Neural crest cell (in vitro differentiated cells): ENCODE results near the gene EBI3. TPM values are rescaled to one million over a fixed set of nuclear protein-coding genes. Genes with fewer than 3 reads are reported as not detected.
"Not testable (repeated sequence)": the region's sequence is repeated elsewhere in the genome, so short reads cannot be mapped to it uniquely, and the experiment has no call there.

Experiments used
- DNase-seq: peaks from one replicate; pipeline ENCODE4 v3.0.0; 2021; ENCODE audit warnings: low read depth, mixed read lengths, low spot score
- H3K27ac Mint-ChIP-seq: one replicate; pipeline ENCODE4 v1.8.0; 2021; ENCODE audit warnings: mild to moderate bottlenecking, mixed read lengths; ENCODE audit not compliant: unreplicated experiment
- H3K27me3 Mint-ChIP-seq: 2 replicates; pipeline ENCODE4 v1.8.0; 2021; ENCODE audit warnings: low read depth, mild to moderate bottlenecking, mixed read lengths
- H3K36me3 Mint-ChIP-seq: 2 replicates; pipeline ENCODE4 v1.8.0; 2021; ENCODE audit warnings: low read depth, mild to moderate bottlenecking, mixed read lengths
- H3K4me1 Mint-ChIP-seq: 2 replicates; pipeline ENCODE4 v1.8.0; 2021; ENCODE audit warnings: mixed read lengths
- H3K4me3 Mint-ChIP-seq: one replicate; pipeline ENCODE4 v1.8.0; 2021; ENCODE audit warnings: mild to moderate bottlenecking, mixed read lengths
- H3K9me3 Mint-ChIP-seq: 2 replicates; pipeline ENCODE4 v1.8.0; 2021; ENCODE audit warnings: mixed read lengths
- CTCF ChIP-seq: fragments of 200-600 bp; sonication (generic); conservative IDR thresholded peaks from 2 replicates; pipeline ENCODE4 v1.5.0; 2021; ENCODE audit warnings: antibody characterized with exemption, mild to moderate bottlenecking
- total RNA-seq: library from RNA; stranded (reverse); gene quantifications from 2 replicates; pipeline ENCODE4 v1.2.1, GENCODE V29; 2021

EBI3 gene
- total RNA-seq, 1 donor from 2014 or later = not detected

- no peaks in the 10 kb centered on the region for H3K27me3 Mint-ChIP-seq
- no peak overlapping the region for H3K27ac Mint-ChIP-seq
- DNase-seq = no peak
- H3K36me3 Mint-ChIP-seq = no peaks in the 10 kb centered on the region
- no peak overlapping the region for H3K4me3 Mint-ChIP-seq
- TF ChIP-seq CTCF = no peak
- peaks cover 4% of the 10 kb centered on the region for H3K4me1 Mint-ChIP-seq
- H3K9me3 Mint-ChIP-seq = no peaks in the 10 kb centered on the region
Observed at GRCh38 chr19:4266253-4267000, 37.1 kb downstream of the EBI3 start.

GRCh38 chr19:4267101-4267900, 38.0 kb downstream of the EBI3 start:
- peak; percentile 85 for TF ChIP-seq CTCF
- H3K27ac Mint-ChIP-seq = no peak overlapping the region
- no peak overlapping the region for H3K4me3 Mint-ChIP-seq
- no peaks in the 10 kb centered on the region for H3K27me3 Mint-ChIP-seq
- no peaks in the 10 kb centered on the region for H3K9me3 Mint-ChIP-seq
- H3K36me3 Mint-ChIP-seq = no peaks in the 10 kb centered on the region
- DNase-seq = peak; percentile 71
- peaks cover 4% of the 10 kb centered on the region for H3K4me1 Mint-ChIP-seq

GRCh38 chr19:4267901-4268815, 38.8 kb downstream of the EBI3 start:
- Mint-ChIP-seq H3K27me3 (no peaks in the 10 kb centered on the region), H3K4me1 (peaks cover 4% of the 10 kb centered on the region), H3K9me3 (no peaks in the 10 kb centered on the region), H3K27ac (no peak overlapping the region), H3K36me3 (no peaks in the 10 kb centered on the region), H3K4me3 (no peak overlapping the region)
- no peak for TF ChIP-seq CTCF
- DNase-seq = no peak

GRCh38 chr19:4268816-4269430, 39.6 kb downstream of the EBI3 start:
- TF ChIP-seq CTCF = no peak
- Mint-ChIP-seq H3K4me1 (peaks cover 4% of the 10 kb centered on the region), H3K4me3 (no peak overlapping the region), H3K27ac (no peak overlapping the region), H3K27me3 (no peaks in the 10 kb centered on the region), H3K36me3 (no peaks in the 10 kb centered on the region), H3K9me3 (no peaks in the 10 kb centered on the region)
- DNase-seq = no peak

GRCh38 chr19:4272894-4273293, 43.6 kb downstream of the EBI3 start:
- TF ChIP-seq CTCF = no peak
- DNase-seq = no peak
- Mint-ChIP-seq H3K4me1 (no peaks in the 10 kb centered on the region), H3K27ac (no peak overlapping the region), H3K27me3 (peaks cover 15% of the 10 kb centered on the region), H3K4me3 (no peak overlapping the region), H3K36me3 (no peaks in the 10 kb centered on the region), H3K9me3 (no peaks in the 10 kb centered on the region)

- H3K9me3 Mint-ChIP-seq = not testable (repeated sequence)
Observed at GRCh38 chr19:4274321-4274686, 45.0 kb downstream of the EBI3 start.

More at GRCh38 chr19:4274321-4274686, 45.0 kb downstream of the EBI3 start:
- not testable (repeated sequence) for H3K27ac Mint-ChIP-seq, H3K4me3 Mint-ChIP-seq, H3K36me3 Mint-ChIP-seq, H3K4me1 Mint-ChIP-seq, DNase-seq
- peaks cover 25% of the 10 kb centered on the region for H3K27me3 Mint-ChIP-seq
